PC-3 (cell line): ENCODE data around the gene ANKS1B. TPM values are rescaled to one million over a fixed set of nuclear protein-coding genes. Genes with fewer than 3 reads are reported as not detected.

ENCODE experiments used
- ATAC-seq: fragments of 200-7000 bp; cut with Tn5 transposase; 2 replicates; pipeline ENCODE4 v1.9.1; 2020; ENCODE audit warnings: mild to moderate bottlenecking, moderate library complexity
- BruUV-seq: library from RNA; stranded (reverse); fragments of 400-500 nt; replicated peaks from 2 replicates; lab custom pipeline; 2021; lab: Mats Ljungman, UMichigan
- CTCF ChIA-PET: fragments of 300-600 bp; sonication (Branson Sonifier 250); formaldehyde crosslinking; loops from one replicate; lab custom pipeline; 2022; ENCODE audit warnings: antibody characterized with exemption; lab: Charles Lee
- POLR2A ChIA-PET: fragments of 300-600 bp; sonication (Branson Sonifier 250); formaldehyde crosslinking; loops from one replicate; lab custom pipeline; 2022; ENCODE audit warnings: antibody characterized with exemption; ENCODE audit not compliant: unreplicated experiment; lab: Charles Lee
- DNase-seq: peaks from one replicate; pipeline ENCODE4 v3.0.0-alpha.2; 2015
- H2AFZ ChIP-seq: fragments of 300-600 bp; sonication (generic); 2 replicates; pipeline ENCODE4 v1.6.0; 2016; ENCODE audit warnings: antibody characterized with exemption, low read length
- H3F3A ChIP-seq: fragments of 300-600 bp; sonication (generic); one replicate; pipeline ENCODE4 v1.6.0; 2017; ENCODE audit warnings: antibody characterized with exemption, low read length, control low read depth, mild to moderate bottlenecking; ENCODE audit not compliant: unreplicated experiment
- H3K27ac ChIP-seq: fragments of 300-600 bp; sonication (generic); 2 replicates; pipeline ENCODE4 v1.5.1; 2016; ENCODE audit warnings: mild to moderate bottlenecking, low read length
- H3K27me3 ChIP-seq: fragments of 300-600 bp; sonication (generic); 2 replicates; pipeline ENCODE4 v1.6.1; 2016; ENCODE audit warnings: low read length, mixed read lengths
- H3K36me3 ChIP-seq: fragments of 300-600 bp; sonication (generic); 2 replicates; pipeline ENCODE4 v1.6.1; 2016; ENCODE audit warnings: low read depth, mixed run types, low read length, mixed read lengths
- H3K4me1 ChIP-seq: fragments of 300-600 bp; sonication (generic); 2 replicates; pipeline ENCODE4 v1.5.1; 2016; ENCODE audit warnings: low read length; ENCODE audit not compliant: insufficient read depth
- H3K4me2 ChIP-seq: fragments of 300-600 bp; sonication (generic); 2 replicates; pipeline ENCODE4 v1.6.0; 2016; ENCODE audit warnings: low read length
- H3K4me3 ChIP-seq: fragments of 300-600 bp; sonication (generic); 2 replicates; pipeline ENCODE4 v1.5.1; 2016; ENCODE audit warnings: mild to moderate bottlenecking, low read length, mixed read lengths
- H3K79me2 ChIP-seq: fragments of 300-600 bp; sonication (generic); 2 replicates; pipeline ENCODE4 v1.6.1; 2017; ENCODE audit warnings: low read length, mixed read lengths
- H3K9ac ChIP-seq: fragments of 300-600 bp; sonication (generic); 2 replicates; pipeline ENCODE4 v1.6.0; 2016; ENCODE audit warnings: mild to moderate bottlenecking, low read length
- H3K9me2 ChIP-seq: fragments of 300-600 bp; sonication (generic); replicated peaks from 2 replicates; pipeline ENCODE4 v1.6.1; 2016; ENCODE audit warnings: mixed run types, low read length, mixed read lengths
- H3K9me3 ChIP-seq: fragments of 300-600 bp; sonication (generic); 2 replicates; pipeline ENCODE4 v1.6.1; 2016; ENCODE audit warnings: low read length, mixed read lengths
- H4K20me1 ChIP-seq: fragments of 300-600 bp; sonication (generic); 2 replicates; pipeline ENCODE4 v1.6.1; 2016; ENCODE audit warnings: low read length, mixed read lengths
- CTCF ChIP-seq: fragments of 300-600 bp; sonication (generic); conservative IDR thresholded peaks from 2 replicates; pipeline ENCODE4 v1.5.1; 2017; ENCODE audit warnings: antibody characterized with exemption, low read depth, mild to moderate bottlenecking, low read length
- EZH2 ChIP-seq: fragments of 300-600 bp; sonication (generic); IDR thresholded peaks from one replicate; pipeline ENCODE4 v1.6.1; 2017; ENCODE audit warnings: antibody characterized with exemption, mild to moderate bottlenecking, low read length; ENCODE audit not compliant: unreplicated experiment
- EZH2phosphoT487 ChIP-seq: fragments of 300-600 bp; sonication (generic); IDR thresholded peaks from 2 replicates; pipeline ENCODE4 v1.6.1; 2018; ENCODE audit warnings: mild to moderate bottlenecking, antibody characterized with exemption, low read length, borderline replicate concordance
- intact Hi-C: fragments of 100-400 bp; cut with micrococcal nuclease; formaldehyde crosslinking; loops from 2 replicates; pipeline ENCODE4 v1.9.0; 2023
- total RNA-seq: library from RNA; depleted of rRNA; stranded (reverse); fragments of >200 nt; gene quantifications from 2 replicates; pipeline ENCODE4 v1.2.3, GENCODE V29; 2014

ANKS1B gene
- total RNA-seq, 1 experiment from 2014 or later = 0.07 TPM

GRCh38 chr12:99195474-99195873 is 789.3 kb downstream of the ANKS1B start:
- H3K9me2 ChIP-seq = no peaks in the 10 kb centered on the region
- no peak overlapping the region for H3K9ac ChIP-seq
- no peaks in the 10 kb centered on the region for H3K36me3 ChIP-seq
- no peaks in the 10 kb centered on the region; the same call in 1 of the 2 replicates for H3K9me3 ChIP-seq
- ChIA-PET POLR2A (no interaction called here), CTCF (no interaction called here)
- H3K27me3 ChIP-seq = no peaks in the 10 kb centered on the region
- ATAC-seq (no peak), DNase-seq (no peak)
- no peaks in the 10 kb centered on the region for H3F3A ChIP-seq
- no peaks in the 10 kb centered on the region for H3K79me2 ChIP-seq
- intact Hi-C loops = no loop called here
- H3K27ac ChIP-seq = no peak overlapping the region
- no peak overlapping the region for H3K4me2 ChIP-seq
- H2AFZ ChIP-seq = no peak overlapping the region
- no peak overlapping the region for H3K4me3 ChIP-seq
- no TSS peak for BruUV-seq
- TF ChIP-seq EZH2phosphoT487 (no peak), EZH2 (no peak), CTCF (no peak)
- no peaks in the 10 kb centered on the region for H4K20me1 ChIP-seq
- no peaks in the 10 kb centered on the region for H3K4me1 ChIP-seq

- Histone ChIP-seq H3K9ac (no peak overlapping the region), H3K4me1 (no peaks in the 10 kb centered on the region), H3K27ac (no peak overlapping the region), H3K9me3 (no peaks in the 10 kb centered on the region; the same call in 1 of the 2 replicates), H3K27me3 (no peaks in the 10 kb centered on the region), H3K36me3 (no peaks in the 10 kb centered on the region), H3F3A (no peaks in the 10 kb centered on the region), H3K79me2 (no peaks in the 10 kb centered on the region), H4K20me1 (no peaks in the 10 kb centered on the region), H3K4me2 (no peak overlapping the region), H2AFZ (no peak overlapping the region), H3K4me3 (no peak overlapping the region), H3K9me2 (no peaks in the 10 kb centered on the region)
- no peak for TF ChIP-seq EZH2
- no peak for TF ChIP-seq EZH2phosphoT487
- TF ChIP-seq CTCF = no peak
- DNase-seq (no peak), ATAC-seq (no peak)
- ChIA-PET POLR2A (no interaction called here), CTCF (no interaction called here)
- intact Hi-C loops = no loop called here
- BruUV-seq = no TSS peak
Observed at GRCh38 chr12:99192489-99192888, 792.2 kb downstream of the ANKS1B start.

- no peaks in the 10 kb centered on the region for H3K9me2 ChIP-seq
- H3K4me1 ChIP-seq = no peaks in the 10 kb centered on the region
- intact Hi-C loops = no loop called here
- no peaks in the 10 kb centered on the region for H3K36me3 ChIP-seq
- no peak overlapping the region for H2AFZ ChIP-seq
- H3K27ac ChIP-seq = no peak overlapping the region
- H4K20me1 ChIP-seq = no peaks in the 10 kb centered on the region
- no peak for DNase-seq
- H3K9ac ChIP-seq = no peak overlapping the region
- H3F3A ChIP-seq = no peaks in the 10 kb centered on the region
- no peaks in the 10 kb centered on the region for H3K9me3 ChIP-seq
- CTCF ChIA-PET = no interaction called here
- no peak for TF ChIP-seq EZH2
- TF ChIP-seq EZH2phosphoT487 = no peak
- no peak for TF ChIP-seq CTCF
- POLR2A ChIA-PET = no interaction called here
- no peak overlapping the region for H3K4me2 ChIP-seq
- H3K4me3 ChIP-seq = no peak overlapping the region
- ATAC-seq = no peak
- H3K27me3 ChIP-seq = peaks cover 13% of the 10 kb centered on the region; the same call in 1 of the 2 replicates
- H3K79me2 ChIP-seq = no peaks in the 10 kb centered on the region
- no TSS peak for BruUV-seq
Observed at GRCh38 chr12:99176871-99177270, 807.9 kb downstream of the ANKS1B start.
